Activated CD4-positive, alpha-beta T cell treated with anti-CD3 and anti-CD28 coated beads, Interleukin-2, Interleukin-4, amounts not matched to agents 100 ng/mL and 50 ng/mL, durations not matched to agents 16 hours and 8 hours (primary cell): ENCODE measurements around the gene MORN4.
"Not testable (repeated sequence)": the region's sequence is repeated elsewhere in the genome, so short reads cannot be mapped to it uniquely, and the experiment has no call there.

Source experiments
- DNase-seq: peaks from one replicate; pipeline ENCODE4 v3.0.0-alpha.2; 2020; ENCODE audit warnings: low spot score

The MORN4 gene

GRCh38 chr10:97640868-97641811 lies 7.8 kb upstream of the MORN4 start:
- peak; percentile 17 for DNase-seq

- peak; percentile 100 for DNase-seq
These were observed 7.0 kb upstream of the MORN4 start, which contains the start of gene PI4K2A for GRCh38 chr10:97640174-97640867. Gene PI4K2A, plus strand, starts transcription at chr10:97640671. Its CDS starts 72 bp downstream, at chr10:97640743.

DNA sequence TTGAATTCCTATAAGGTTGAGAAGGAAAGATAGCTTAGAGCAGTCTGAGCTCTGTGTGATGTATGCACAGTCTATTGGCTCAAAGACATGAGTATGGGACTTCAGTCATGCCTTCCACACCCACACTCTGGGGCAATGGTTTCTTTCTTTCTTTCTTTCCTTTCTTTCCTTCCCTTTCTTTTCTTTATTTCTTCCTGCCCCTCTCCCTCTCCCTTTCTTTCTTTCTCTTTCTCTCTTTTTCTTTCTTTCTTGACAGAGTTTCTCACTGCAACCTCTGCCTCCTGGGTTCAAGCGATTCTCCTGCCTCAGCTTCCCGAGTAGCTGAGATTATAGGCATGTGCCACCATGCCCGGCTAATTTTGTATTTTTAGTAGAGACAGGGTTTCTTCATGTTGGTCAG lies 5.8 kb upstream of the MORN4 start:
- DNase-seq, result not testable (repeated sequence)

- no peak for DNase-seq
These were observed 2.3 kb upstream of the MORN4 start for GRCh38 chr10:97635577-97635976.

- peak; percentile 39 for DNase-seq
These were observed 621 bp upstream of the MORN4 start for GRCh38 chr10:97633921-97634320.

- DNase-seq, result no peak
These were observed 2.2 kb downstream of the MORN4 start for GRCh38 chr10:97631098-97631497.

DNA sequence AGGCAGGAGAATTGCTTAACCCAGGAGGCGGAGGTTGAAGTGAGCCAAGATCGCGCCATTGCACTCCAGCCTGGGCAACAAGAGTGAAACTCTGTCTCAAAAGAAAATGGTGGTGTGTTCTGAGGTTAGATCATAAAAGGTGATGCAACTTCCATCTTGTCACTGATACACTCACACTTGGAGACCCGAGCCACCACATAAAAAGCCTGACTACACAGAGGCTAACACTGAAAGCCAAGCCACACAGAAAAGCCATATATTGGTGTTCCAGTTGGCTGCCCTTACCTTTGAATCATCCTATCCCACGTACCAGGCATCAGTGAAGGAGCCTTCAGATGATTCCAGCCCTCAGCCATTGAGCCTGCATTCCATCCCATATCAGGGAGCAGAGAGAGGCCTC lies 4.0 kb downstream of the MORN4 start:
- no peak for DNase-seq

DNA sequence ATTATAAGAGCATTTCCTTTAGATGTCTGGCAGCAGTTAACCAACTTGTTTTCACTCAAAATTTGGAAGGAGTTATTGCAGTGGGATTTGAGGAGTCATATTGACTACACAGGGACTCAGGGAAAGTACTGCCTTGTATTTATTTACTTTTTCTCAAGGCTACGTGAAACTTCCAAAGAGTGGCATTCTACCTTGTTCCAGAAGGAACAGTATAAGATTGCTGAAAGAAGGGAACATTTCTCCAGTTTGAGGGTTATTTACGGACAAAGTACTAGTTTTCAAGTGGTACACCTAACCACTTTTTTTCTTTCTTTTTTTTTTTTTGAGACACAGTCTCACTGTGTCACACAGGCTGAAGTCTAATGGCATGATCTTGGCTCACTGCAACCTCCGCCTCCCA lies 5.1 kb downstream of the MORN4 start:
- no peak for DNase-seq

- DNase-seq, result no peak
These were observed 5.6 kb downstream of the MORN4 start for GRCh38 chr10:97627731-97628130.

DNA sequence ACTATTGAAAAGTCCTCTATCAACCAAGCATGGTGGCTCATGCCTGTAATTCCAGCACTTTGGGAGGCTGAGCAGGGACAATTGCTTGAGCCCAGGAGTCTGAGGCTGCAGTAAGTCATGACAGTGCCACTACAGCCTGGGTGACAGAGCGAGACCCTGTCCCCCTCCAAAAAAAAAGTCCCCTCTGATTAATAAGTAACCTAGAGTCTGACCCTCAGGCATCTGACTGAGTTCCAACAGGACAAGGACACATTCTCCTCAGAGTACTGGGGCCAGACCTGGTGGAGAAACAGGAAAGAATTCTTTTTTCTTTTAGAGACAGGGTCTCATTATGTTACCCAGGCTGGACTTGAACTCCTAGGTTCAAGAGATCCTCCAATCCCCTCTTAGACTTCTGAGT lies 10.0 kb downstream of the MORN4 start:
- no peak for DNase-seq

GRCh38 chr10:97618733-97619132 lies 14.6 kb downstream of the MORN4 start:
- no peak for DNase-seq

DNA sequence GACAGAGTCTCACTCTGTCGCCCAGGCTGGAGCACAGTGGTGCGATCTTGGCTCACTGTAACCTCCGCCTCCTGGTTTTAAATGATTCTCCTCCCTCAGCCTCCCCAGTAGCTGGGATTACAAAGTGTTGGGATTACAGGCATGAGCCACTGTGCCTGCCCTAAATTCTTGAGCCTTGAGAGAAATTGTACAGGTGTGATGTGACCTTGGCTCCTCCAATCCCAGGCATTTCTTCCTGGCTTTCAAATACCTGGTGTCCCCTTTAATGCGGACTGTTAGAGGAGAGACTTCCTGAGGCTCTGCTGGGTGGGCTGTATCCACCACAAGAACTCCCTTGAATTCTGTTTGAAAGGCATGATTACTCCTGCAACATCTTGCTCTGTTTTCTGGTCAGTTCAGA lies 15.0 kb downstream of the MORN4 start:
- no peak for DNase-seq

DNA sequence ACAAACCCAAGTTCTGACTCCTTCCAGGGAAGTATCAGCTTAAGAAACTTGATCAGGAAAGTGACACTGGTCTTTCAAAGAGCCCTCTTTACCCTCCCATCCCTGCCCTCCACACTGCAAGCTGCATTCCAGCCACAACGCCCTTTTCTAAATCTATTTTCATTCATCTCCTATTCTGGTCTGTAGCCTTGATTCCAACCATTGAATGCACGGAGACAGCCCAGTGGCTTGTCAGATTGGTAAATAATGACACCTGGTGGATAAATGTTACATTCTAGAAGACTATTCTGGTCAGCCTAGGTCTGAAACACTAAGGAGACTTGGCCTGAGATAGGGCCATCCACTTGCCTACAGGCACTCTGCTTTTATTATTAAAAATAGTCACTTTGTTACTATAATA lies 20.9 kb downstream of the MORN4 start:
- DNase-seq, result no peak

- DNase-seq, result no peak
These were observed 21.8 kb downstream of the MORN4 start for GRCh38 chr10:97611473-97611872.

DNA sequence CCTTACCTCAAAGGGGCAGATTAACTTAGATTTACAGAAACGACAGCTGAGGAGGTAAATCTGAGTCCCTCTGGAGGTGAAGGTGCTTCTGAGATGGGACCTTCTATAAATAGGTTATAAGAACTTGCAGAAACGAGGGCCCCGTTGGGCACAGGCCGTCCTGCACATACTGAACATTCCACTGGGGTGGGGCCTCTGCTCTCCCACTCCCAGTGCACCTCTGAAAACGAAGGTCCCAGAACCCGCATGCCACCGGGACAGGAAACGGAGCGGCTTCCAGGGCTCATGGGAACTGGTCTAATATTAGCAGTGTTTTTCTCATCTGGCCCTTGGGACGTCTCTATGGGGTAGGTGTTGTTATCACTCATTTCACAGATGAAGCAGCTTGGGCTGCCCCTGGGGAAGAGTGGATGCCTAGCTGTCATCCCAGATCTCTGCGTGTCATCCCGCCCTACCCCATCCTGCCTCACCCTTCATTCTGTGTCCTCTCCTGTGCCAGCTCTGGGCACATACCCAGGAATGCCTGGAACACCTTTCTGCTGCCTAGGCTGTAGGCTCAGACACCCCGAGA lies 24.2 kb downstream of the MORN4 start:
- DNase-seq, result no peak

- DNase-seq, result no peak
These were observed 26.1 kb downstream of the MORN4 start for GRCh38 chr10:97607095-97607636.

- no peak for DNase-seq
These were observed 31.8 kb downstream of the MORN4 start for GRCh38 chr10:97601268-97602215.

DNA sequence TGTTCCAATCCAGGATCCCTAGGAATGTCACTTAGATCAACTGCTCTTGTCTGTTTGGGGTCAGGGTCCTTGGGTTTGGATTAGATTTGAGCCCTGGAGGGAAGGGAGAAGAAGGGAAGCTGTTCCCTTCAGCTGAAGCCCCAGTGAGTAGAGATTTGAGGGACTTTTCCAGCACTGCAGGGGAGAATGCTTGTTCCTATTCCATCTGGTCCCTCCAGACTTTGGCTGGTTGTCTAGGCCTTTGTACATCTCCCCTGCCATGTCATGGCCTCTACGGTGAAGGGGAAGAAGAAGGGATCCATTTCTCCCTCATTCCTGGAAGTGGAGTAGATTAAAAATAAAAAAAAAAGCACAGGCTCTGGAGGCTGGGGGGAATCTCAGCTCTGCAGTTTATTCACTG lies 32.7 kb downstream of the MORN4 start:
- no peak for DNase-seq

GRCh38 chr10:97599272-97599619 lies 34.1 kb downstream of the MORN4 start:
- no peak for DNase-seq

GRCh38 chr10:97598407-97599271 lies 34.7 kb downstream of the MORN4 start:
- DNase-seq, result no peak

DNA sequence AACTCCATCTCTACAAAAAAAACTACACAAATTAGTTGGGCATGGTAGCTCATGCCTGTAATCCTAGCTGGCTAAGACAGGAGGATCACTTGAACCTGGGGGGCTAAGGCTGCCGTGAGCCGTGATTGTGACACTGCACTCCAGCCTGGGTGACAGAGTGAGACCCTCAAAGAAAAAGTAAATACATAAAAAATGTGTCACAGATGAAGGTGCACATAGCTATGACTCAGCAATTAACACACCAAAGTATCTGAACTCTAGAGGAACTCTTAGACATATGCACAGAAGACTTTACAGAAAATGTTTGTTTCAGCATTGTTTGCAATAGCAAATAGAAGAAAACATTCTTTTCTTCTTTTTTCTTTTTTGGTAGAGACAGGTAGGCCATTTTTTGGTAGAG lies 35.5 kb downstream of the MORN4 start:
- DNase-seq, result no peak
